GM19025 (cell line): ENCODE results near the gene PRG2.

Source experiments
- ATAC-seq: cut with Tn5 transposase; IDR thresholded peaks from one replicate; pipeline ENCODE4 v1.9.1; 2021; ENCODE audit warnings: mild to moderate bottlenecking, low read depth, moderate library complexity; ENCODE audit not compliant: unreplicated experiment

Gene PRG2, protein sequence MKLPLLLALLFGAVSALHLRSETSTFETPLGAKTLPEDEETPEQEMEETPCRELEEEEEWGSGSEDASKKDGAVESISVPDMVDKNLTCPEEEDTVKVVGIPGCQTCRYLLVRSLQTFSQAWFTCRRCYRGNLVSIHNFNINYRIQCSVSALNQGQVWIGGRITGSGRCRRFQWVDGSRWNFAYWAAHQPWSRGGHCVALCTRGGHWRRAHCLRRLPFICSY

DNA sequence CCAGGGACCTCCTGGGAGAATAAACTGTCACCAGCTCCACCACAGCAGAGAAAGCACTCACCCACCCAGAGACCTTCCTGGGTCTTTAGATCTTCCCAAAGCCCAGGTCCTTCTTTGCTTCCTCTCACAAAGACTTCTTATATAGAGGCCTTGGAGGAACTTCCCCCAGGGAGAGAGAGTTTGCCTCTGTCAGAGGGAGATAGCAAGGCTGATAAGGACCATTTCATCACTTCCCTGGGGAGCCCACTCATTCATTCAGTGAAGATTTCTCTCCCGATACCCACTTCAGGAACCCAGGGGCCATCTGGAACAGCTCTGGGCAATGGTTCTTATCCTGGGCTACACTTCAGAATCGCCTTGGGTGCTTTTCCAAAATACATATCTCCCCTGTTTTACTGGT lies at the start of gene PRG2:
Gene PRG2 (minus strand): TSS at position 116 of the 400 bp plus-strand sequence. CDS start 706 bp downstream, outside the sequence.
- no peak for ATAC-seq

DNA sequence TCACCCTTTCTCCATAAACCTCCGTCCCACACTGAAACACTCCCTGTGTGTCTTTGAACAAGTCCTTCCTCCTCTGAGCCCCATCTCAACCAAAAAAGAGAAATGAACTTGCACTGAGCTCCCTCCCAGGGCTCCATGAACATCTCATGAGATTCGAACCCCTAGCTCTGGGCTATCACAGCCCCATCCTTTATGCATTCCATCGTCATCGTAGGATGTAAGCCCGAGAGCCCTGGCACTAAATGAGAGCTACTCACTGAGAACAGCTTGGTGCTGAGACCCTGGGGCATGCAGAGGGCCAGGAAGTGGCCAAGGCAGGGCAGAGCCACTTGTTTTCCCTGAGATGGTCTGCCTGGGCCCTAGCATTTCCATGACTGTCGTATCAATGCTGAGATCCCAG lies 49.3 kb upstream of the PRG2 start:
- no peak for ATAC-seq

DNA sequence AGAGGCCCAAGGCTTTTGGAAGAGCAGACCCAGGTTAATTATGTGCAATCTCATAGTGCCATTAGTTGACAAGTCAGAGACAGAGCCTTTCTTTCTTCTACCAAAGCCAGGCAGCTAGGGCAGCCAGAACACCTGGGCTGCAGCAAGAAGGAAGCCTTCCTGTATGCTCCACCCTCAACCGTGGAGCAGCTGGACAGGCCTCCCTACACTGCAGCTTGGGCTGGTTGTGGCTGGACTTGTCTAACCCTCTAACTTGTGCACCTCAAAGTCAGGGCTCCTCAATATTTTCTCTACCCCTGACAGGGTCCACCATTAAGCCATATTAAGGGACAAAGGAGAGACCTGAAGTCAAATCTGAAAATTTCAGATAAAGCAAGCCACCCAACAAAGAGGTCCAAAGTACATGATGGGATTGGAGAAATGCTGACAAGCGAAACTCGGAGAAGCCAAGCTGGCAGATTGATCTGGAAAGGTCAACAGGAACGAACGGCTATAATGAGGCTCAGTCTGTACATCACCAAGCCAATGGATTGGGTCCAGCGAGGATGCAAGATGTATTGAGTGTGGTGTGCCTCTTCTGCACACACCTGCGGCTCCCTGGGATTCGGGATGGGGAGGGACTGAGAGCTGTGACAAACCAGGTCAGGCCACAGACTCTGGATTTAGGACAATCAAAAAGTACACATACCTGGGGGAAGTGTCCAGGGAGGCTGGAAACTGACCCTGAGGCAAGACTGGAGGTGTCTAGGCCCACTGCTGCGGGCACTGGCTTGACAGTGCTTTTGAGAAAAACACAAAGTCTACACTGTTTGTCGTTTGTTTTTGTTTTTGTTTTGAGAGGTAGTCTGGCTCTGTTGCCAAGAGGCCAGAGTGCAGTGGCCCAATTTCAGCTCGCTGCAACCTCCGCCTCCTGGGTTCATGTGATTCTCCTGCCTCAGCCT lies 48.2 kb upstream of the PRG2 start:
- ATAC-seq = no peak

DNA sequence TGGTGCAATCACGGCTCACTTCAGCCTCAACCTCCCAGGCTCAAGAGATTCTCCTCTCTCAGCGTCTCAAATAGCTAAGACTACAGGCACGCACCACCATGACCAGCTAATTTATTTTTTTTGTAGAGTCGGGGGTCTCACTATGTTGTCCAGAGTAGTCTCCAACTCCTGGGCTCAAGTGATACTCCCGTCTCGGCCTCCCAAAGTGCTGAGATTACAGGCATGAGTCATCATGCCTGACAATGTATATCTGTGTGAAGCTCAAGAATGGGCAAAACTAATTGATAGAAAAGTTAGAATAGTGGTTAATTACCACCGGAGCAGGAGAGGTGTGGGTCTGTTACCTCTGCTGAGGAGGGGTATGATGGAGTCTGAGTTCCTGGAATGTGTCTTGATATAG lies 45.6 kb upstream of the PRG2 start:
- no peak for ATAC-seq

DNA sequence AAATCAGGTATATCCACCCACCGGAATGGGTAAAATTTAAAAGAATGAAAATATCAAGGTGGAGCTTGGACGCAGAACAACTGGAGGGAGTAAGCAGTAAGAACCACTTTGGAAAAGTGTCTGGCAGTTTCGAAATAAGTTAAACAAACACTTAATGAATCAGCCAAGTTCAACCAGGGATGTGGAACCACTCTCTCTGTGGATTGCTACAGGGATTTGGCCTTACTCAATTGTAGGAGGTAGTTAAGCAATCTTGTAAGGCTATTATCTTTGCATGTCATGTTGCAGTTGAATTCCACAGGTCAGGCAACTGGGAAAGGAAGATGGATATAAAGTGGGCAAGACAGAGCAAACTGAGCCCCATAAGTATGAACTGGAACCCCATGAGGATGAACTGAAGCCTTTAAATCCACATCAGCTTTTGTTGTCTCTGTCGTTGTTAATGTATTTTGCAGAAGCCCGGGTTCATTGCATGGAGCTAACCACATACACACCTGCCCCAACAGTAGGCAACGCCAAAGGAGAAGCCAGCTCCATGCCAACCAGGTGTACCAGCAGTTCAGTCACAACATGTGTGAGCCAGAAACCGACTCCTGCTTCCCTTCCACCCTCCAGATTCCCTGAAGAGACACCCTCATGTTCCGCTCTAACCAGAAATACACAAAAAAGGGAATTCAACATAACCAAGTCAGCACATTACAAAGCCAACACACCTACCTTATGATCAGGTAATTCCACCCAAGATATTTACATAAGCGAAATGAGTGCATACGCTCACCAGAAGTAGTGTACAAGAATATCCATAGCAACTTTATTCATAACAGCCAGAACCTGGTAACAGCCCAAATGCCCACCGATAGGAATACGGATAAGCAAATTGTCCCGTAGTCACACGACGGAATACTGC lies 44.4 kb upstream of the PRG2 start:
- no peak for ATAC-seq

DNA sequence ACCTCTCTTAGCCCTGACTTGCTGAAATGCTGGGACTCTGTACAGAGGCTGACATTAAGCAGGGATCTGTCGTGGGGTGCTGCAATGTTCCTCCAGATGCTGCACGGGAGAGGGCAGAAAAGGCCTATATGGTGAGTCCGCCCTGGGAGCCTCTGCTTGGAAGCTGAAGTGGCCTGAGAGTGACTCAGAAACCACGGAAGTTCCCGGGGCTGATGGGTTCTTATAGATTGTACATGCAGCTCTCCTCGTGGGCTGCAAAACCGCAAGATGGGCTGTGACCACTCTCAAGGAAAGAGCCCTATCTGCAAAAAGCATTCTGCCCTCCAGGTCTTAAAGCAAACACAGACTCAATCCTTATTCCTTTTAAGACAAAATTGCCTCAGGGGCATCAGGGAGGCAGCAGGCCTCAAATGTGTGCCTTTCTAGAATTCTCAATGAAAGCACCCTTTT lies 42.3 kb upstream of the PRG2 start:
- ATAC-seq = peak; percentile 52

DNA sequence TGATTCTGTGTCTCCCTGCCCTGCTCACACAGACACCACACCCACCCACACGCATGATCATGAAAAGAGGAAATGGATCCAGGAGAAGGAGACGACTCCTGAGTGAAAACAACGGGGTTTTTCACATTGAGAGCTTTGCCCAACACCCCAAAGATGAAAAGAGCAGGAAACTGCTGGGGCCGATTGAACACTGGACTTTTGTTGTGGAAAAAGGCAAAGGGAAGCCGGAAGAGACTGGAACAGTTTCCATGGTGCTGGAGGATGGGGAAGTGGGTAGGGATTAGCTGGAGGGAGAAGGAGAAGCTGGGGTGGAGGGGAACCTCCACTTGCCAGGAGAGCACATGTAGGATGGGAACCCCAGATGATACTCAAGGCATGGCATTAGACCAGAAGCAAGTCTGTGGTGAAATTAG lies 41.7 kb upstream of the PRG2 start:
- ATAC-seq = no peak

DNA sequence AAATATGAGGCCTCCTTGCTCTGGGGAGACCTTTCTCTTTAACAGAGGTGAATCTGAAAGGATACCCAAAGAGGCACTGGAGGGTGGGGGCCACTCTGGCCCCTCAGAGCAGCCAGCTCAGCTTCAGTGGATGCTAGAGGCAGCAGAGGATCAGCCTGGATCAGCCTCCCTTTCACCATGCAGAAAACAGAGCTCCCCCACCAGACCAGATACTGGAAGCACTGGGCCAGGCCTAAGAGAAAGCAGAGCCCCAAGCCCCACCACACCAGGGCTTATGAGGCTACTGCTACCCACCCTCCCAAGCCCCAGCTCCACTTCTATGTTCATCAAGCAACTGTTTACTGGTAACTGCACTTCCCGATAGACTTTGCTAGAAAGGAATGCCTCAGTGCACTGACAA lies 40.5 kb upstream of the PRG2 start:
- no peak for ATAC-seq

DNA sequence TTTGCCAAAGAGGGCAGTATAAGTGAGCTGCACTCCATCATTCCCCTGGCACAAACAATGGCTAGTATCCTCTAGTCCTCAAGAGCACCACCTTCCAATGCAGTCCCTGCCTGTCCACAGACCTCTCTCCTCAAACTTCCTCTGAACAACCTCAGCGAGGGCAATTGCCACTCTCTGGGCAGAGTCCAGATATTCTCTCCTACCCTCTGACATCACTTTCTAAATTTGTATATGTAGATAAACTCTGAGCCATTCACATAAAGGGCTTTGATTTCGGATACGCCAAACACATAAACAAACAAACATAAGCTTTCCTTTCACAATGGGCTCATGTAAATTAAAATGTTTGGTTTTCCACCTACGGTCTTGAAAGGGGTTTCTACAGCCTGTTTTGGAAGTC lies 39.5 kb upstream of the PRG2 start:
- ATAC-seq = no peak

DNA sequence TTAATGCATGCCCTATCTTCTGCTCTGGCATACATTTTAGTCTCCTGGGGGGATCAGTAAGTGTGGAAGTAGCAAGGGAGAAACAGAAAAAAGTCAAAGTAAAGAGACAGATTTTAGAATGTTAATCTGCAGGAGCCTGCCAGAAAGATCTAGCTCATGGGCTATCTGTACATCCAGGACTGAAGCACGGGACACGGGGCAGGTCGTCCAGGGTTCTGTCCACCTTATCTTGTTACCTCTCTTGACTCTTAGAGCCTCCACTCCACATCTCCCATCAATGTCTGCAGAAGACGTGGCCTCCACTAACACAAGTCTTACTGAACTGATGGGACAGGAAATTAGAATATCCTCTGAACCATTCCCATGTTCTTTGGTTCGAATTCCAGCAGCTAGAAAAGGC lies 38.2 kb upstream of the PRG2 start:
- no peak for ATAC-seq

DNA sequence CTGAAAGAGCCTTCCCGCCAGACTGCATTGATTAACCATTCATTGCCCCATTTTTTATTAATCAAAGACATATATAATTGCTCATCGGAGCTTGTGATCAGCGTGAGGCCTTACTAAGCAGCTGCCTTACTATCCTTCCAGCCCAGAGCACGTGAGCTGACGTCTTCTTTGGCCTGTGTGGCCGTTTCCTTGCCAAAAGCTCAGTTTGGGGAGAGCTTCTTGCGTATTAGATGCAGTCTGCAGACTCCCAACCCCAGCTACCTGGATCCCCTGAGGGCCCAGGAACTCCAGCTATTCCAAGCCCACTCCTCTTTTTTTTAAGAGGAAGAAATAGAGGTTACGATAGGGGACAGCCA lies 37.3 kb upstream of the PRG2 start:
- ATAC-seq = no peak

DNA sequence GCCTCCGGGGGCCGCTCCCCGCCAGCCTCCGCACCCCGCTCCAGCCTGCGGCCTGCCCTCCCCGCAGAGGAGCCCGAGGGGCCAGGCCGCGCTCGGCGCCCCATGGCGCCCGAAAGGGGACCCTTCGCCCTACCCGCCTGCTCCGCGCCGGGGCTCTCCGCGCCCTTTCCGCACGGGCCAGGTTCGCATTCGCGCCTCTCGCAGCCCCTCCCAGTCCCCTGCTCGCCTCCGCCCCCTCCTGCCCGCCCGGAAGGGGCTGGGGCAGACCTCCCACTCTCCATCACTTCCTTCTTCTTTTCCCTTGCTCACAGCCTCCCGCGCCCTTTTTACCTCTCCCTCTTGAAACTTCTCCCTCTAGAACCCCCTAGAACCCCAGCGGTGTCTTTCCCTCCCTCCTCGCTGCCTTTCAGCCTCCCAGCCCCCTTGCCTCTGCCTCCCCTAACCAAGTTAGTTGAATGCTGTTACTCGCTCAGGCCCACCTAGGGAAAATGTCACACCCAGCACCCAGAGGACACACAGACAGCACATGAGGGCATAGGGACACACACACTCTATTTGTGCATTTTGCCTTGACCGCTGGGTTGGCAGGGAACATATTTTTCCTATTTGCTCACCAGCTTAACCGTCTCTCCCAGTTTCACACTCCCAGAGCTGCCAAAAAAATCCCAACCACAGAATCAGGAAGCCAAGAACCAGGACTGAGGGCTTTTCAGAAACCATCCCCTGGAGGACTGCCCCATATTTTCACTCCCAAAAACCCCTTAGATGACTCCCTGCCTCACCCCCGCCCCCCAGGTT lies 36.7 kb upstream of the PRG2 start, which contains the start of gene SLC43A3:
Gene SLC43A3 (minus strand): TSS at position 193 of the 798 bp plus-strand sequence. CDS start 949 bp downstream, outside the sequence.
- peak; percentile 47 for ATAC-seq

DNA sequence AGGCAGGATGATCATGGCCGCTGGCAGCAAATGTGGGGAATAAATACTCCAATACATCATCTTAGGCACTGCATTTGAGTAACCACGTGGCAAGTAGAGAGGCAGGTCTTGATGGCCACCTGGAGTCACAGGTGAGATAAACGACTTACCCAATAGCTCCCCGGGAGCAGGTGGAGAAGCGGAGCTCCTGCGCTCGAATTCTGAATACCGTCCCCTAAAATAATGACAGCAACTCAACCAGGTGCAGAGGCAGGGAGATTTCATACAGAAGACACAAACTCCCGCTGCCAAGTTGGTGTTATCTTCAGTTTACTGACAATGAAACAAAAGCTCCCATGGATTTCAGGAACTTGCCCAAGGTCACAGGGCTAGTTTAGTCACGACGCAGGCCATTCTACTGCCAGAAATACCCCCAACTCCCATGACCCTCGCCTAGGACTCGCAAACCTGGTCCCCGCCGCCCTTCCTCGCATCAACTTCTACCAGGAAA lies 36.0 kb upstream of the PRG2 start:
- ATAC-seq = no peak

DNA sequence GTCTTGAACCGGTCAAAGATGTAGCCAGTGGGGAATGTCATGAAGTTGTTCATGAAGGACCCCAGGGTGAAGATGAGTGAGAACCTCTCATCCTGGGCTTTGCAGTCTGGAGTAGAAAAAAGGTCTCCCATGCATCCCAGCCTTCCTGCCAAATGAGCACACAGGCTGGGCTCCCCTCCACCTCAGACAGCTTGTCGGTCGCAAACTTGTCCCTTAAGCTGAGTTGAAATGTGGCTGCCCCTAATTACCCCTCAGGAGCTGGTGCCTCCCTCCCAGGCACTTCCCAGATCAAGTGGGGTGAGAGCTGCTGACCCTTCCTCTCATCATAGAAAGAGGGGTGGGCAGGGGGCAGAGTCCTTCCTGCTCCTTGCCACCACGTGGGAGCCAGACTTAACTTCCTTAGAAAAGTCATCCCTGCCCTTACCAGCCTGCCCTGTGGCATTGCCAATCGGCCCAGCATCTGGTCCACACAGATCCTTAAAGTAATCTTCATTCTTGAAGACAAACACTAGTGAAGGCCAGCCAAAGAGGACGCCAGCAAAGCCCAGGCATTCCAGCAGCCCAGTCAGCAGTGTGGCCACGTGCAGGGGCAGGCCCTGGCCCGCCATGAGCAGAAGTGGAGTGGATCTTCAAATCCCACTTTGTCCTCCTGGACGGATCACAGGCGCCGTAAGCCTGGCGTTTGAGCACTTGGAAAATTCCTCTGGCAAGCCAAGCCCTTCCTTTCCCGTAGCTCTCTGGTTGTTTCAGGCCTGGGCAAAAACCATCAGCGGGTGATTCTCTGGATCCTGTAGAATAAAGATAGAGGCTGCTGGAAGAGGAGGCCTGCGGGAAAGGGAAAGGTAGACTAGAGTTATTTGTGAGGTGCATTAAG lies 35.4 kb upstream of the PRG2 start:
- no peak for ATAC-seq

DNA sequence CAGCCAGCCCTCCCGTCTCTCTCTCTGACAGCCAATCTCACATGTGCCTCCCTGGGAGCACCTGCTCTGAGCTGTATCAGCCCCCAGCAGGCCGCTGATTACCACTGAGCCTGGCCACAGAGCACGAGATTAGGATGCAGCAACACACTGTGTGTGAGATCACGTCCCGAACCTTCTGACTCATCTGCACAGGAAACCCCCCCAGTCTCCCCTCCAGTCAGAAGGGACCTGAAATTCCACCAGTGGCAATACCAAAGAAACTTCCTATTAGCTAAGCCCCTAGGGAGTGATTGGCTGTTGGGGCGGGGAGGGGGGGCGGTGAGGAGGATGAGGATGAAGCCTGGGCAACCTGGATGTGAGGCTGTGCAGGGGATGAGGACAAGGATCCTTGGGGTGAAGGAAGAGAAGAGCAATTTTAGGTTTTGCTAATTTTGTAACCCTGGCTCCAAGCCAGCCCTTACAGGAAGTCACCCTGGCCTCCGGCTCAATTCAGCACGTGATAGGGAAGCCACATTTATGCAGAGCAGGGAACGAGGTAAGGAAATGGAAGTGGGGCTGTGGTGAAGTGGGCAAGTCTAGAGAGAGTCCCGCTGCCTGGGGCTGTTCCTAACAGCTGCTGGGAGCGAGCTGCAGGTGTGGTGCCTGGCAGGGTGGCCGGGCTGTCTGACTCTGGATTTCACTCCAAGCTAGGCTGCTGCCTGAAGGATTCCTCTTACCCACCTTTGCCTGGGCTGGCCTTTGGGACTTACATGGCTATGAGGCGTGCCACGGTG lies 34.5 kb upstream of the PRG2 start:
- ATAC-seq = peak; percentile 89

DNA sequence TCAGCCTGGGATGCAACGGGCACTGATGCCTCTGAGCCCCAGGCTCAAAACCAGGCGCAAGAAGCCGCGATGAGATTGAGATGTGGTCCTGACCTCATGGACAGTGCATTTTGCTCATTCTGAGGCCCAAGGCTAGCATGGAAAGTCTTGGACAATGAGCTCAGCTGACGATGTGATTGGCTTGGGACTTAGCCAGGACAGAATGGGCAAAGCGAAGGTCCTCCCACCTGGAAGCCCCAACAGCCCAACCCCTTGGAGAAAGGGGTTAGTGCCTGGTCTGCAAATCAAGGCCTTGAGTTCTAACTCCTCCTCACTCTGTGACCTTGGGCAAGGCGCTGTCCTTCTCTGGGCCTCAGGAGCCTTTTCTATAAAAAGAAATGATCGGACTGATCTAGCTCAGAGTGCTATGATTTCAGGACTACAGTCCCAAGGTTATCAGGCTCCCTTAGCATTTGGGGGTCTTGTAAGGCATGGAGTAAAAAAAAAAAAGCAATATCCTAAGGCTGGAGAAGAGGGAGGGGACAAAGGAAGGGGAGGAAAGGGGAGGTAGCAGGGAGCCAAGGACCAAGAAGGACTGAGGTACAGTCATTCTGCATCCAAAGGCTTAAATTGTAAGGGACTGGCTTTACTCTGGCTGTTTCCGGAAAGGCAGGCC lies 33.8 kb upstream of the PRG2 start:
- ATAC-seq = no peak

DNA sequence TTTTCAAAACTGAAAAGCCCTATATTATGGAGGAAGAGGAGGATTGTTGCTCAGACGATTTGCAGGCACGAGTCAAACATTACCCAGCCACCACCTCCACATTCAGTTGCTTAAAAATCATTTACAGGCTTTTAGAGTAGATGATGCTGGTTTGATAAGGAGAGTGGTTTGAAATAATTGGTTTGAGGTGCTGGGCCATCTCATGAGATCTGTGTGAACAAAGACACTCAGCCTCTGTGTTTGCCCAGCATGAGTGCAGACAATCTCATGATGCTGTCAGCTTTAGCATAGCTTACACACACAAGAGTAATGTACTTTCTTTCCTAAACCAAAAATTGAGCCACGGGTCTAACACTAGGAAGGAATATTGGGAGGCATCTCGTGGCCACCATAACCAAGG lies 32.2 kb upstream of the PRG2 start:
- ATAC-seq = no peak

DNA sequence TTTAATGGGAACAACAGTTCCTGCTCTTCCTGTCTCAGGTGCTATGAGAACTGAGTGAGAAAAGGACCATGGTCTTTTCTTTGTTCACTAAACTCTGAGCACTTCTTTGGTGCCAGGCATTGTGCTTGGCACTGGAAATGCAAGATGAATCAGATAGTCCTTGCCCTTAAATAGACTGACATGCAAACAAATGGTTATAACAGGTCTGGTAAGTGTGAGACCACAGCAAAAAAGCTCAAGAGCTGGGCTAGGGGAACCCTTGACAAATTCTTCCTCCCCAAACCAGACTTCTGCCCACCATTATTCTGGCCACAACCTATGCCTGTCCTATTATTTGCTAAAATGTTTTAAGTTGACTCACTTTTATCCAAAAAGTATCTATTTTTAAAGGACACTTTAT lies 31.4 kb upstream of the PRG2 start:
- no peak for ATAC-seq
